ENCODE results near the gene ANKRD17.

ANKRD17 gene

DNA sequence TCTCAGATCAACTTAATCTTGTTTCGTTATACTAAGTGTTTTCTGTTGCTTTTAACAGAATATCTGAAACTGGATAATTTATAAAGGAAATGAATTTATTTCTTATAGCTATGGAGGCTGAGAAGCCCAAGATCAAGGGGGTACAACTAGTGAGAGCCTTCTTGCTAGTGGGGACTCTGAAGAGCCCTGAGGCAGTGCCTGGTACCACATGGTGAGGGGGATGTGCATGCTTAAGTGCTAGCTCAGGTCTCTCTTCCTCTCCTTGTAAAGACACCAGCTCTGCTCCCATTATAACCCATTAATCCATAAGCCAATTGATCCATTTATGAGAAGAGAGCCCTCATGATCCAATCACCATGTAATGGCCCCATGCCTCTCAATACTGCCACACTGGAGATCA lies 207.0 kb downstream of the ANKRD17 start:
- DNase-seq (ENCODE audit: low spot score) = no peak

DNA sequence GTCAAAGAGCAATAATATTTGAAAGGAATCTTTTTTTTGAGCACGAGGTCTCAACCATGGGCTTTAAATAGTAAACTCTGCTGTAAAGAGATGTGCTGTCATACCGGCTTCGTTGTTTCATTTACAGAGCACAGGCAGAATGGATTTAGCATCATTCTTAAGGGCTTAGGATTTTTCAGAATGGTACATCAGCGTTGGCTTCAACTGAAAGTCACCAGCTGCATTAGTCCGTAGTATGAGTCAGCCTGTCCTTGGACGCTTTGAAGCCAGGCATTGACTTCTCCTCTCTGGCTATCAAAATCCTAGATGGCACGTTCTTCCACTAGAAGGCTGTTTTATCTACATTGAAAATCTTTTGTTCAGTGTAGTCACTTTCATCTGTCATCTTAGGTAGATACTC lies 212.7 kb downstream of the ANKRD17 start:
- DNase-seq (ENCODE audit: low spot score) = no peak

DNA sequence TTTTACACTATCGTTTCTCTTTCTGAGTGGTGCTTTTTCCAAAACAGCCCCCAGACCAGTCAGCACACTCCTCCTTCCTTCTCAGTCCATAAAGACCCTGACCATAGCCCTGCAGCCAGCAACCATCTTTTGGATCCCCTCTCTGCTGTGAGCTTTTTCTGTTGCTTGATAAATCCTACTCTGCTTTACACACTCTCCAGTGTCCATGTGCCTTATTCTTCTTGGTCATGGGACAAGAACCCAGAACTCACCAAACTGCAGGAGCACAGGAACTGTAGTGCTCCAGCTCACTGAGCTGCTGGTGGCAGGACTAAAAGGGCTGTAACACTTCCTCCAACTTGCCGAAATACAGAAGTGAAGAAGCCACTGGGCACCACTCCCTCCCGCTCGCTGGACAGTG lies 221.5 kb downstream of the ANKRD17 start:
- DNase-seq (ENCODE audit: low spot score) = no peak

DNA sequence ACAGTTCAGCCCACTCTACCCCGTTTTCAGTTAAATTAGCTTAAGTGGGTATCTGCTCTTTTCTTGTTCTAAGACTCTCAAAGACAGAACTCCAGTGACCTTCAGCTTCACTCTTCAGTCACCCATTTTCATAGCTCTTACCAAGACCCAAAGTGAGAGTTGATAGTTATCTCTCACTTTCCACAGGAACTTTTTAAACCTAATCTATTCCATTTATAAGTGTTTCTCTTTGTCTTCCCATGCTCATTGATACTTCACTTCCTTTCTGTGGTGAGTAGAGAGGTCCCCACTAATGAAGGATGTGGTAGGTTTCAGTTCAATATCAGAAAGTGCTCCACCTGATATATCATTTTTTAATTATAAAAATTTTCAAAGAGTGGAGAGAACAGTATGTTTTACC lies 222.5 kb downstream of the ANKRD17 start:
- DNase-seq (ENCODE audit: low spot score) = no peak

DNA sequence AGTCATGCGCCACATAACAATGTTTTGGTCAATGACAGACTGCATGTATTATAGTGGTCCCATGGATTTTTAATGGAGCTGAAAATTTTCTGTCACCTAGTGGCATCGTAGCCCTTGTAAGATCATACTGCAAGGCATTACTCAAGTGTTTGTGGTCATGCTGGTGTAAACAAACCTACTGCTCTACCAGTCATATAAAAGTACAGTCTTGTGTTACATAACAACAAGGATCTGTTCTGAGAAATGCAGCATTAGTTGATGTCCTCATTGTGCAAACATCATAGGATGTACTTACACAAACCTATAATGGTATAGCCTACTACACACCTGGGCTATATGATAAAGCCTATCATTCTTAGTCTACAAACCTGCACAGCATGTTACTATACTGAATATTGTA lies 223.7 kb downstream of the ANKRD17 start:
- DNase-seq (ENCODE audit: low spot score) = no peak

DNA sequence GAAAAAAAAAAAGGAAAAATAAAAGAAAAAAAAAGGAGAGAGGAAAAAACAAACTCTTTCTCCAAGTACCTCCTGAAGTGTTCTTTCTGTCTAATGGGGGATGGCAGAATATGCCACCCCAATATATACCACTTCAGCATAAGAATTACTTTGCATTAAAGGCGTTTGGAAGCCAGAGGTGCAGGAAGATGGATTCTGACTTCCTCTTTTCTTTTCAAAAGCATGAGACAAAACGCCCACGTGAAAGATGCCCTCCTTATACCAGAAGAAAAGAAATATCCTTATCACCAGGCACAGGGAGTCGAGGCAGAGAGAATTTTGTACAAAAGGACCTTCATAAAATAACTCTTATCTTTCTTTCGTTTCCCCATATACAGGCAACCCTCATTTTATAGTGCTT lies 230.0 kb downstream of the ANKRD17 start:
- DNase-seq (ENCODE audit: low spot score) = no peak
